ENCODE measurements around the gene BMF. TPM values are rescaled to one million over a fixed set of nuclear protein-coding genes. Genes with fewer than 3 reads are reported as not detected.

Gene BMF
- total RNA-seq, 4 donors from 2014 or later: 3.7 to 7.7 (median 5.3) TPM

DNA sequence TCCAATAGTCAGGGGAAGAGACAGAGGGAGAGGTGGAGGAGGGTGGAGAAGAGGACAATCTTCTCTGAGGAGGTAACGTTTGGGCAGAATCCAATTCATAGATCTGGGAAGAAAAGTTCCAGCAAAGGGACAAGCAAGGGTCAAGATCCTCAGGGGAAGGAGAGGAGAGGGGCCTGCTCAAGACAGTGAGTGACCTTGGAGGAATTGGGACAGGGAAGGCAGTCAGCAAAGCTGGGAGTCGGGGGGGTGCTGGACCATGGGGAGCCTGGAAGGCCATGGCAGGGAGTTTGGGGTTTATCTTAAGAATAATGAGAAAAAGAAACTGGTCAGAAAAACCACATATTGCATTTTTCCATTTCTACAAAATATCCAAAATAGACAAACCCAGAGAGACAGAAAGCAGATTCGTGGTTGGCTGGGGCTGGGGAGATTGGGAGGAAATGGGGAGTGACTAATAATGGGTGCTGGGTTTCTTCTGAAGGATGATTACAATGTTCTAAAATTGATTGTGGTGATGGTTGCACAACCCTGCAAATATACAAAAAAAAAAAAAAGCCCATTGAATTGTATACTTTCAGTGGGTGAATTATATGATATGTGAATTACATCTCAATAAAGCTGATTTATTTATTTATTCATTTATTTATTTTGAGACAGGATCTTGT is 50.1 kb downstream of the BMF start:
- no peak for DNase-seq (ENCODE audit: low spot score)
- TF ChIP-seq, protein P1, sequence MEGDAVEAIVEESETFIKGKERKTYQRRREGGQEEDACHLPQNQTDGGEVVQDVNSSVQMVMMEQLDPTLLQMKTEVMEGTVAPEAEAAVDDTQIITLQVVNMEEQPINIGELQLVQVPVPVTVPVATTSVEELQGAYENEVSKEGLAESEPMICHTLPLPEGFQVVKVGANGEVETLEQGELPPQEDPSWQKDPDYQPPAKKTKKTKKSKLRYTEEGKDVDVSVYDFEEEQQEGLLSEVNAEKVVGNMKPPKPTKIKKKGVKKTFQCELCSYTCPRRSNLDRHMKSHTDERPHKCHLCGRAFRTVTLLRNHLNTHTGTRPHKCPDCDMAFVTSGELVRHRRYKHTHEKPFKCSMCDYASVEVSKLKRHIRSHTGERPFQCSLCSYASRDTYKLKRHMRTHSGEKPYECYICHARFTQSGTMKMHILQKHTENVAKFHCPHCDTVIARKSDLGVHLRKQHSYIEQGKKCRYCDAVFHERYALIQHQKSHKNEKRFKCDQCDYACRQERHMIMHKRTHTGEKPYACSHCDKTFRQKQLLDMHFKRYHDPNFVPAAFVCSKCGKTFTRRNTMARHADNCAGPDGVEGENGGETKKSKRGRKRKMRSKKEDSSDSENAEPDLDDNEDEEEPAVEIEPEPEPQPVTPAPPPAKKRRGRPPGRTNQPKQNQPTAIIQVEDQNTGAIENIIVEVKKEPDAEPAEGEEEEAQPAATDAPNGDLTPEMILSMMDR (IDR thresholded peaks at IDR 0.05): no peak
- no peak for ATAC-seq (ENCODE audit: low FRiP score)

DNA sequence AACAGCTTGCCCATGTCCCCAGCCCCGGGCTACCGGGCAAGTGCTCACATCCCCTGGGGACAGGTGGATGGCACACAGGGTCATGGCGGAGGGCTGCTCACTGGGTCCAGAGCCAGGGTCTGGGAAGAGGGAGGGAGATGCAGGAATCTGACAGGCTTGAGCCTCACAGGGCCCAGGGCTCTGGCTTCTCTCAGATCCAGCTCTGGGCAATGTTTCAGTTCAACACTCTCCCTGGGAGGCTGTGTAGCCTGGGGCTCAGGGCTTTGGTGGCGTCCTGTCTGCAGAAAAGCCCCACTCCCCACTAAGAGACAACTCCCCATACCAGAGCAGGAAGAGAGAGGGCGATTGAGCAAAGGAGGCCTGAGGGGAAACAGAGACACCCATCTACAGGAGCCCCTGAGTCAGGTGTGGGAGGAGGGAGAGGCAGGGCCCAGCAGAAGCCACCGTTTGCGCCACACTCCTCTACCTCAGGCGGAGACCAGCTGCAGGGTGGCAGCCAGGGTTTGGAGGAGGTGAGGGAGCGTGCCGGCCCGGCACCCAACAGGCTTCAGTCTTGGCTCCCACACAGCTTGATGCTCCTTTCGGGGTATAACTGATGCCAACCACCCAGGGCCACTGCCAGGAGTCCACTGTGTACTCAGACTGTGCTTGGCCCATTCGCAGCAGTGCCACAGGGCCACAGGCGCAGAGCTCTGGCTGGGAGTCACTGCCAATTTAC is 52.9 kb downstream of the BMF start:
- DNase-seq (ENCODE audit: low spot score) (no peak), ATAC-seq (ENCODE audit: low FRiP score) (no peak)
- TF ChIP-seq, protein P1 (IDR thresholded peaks at IDR 0.05): no peak

DNA sequence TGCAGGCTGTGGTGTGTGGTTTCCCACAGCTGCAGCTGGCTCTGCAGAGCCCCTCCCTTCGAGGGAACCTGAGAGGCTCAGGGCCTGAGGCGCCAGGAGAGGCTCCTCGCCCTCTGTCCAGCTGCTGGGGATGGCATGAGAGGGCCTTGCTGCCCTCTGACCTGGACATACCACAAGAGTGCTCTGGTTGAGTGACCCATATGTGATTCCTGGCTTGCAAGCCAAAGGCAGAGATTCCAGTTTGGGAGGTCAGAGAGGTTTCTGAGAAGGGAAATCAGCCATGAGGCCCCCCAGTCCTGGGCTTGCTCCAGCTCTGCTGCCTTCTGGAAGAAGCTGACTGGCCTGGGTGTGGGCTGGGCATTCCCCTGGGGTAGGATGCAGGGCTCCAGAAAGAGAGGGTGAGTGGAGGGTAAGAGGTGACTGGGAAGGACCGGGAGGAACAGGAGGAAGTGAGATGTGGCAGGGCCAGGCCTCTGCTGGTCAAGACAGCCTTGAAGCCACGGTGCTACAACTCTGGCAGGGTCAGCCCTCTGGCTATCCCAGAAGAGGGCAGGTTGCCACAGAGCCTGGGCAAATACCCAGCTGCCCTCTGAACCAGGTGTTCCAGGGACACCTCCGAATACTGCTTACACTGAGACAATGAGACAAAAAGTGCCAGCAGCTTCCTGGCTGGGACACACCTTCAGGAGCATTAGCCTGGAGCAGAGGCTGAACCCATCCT is 53.7 kb downstream of the BMF start:
- ATAC-seq (ENCODE audit: low FRiP score) (no peak), DNase-seq (ENCODE audit: low spot score) (no peak)
- TF ChIP-seq, protein P1 (IDR thresholded peaks at IDR 0.05): no peak

DNA sequence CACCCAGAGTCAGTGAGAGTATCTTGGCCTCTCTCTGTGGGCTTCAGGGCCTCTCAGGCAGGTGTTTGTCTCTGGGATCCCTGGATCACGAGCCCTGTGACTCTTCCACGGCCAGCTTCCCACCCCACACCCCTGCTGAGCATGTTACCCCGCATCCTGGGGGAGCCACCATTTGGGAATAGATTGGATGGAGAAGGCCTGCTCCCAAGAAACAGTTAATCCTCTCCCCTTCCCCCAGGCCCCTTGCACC is 54.1 kb downstream of the BMF start:
- TF ChIP-seq, protein P1 (IDR thresholded peaks at IDR 0.05): no peak
- no peak for ATAC-seq (ENCODE audit: low FRiP score)
- DNase-seq (ENCODE audit: low spot score): no peak

DNA sequence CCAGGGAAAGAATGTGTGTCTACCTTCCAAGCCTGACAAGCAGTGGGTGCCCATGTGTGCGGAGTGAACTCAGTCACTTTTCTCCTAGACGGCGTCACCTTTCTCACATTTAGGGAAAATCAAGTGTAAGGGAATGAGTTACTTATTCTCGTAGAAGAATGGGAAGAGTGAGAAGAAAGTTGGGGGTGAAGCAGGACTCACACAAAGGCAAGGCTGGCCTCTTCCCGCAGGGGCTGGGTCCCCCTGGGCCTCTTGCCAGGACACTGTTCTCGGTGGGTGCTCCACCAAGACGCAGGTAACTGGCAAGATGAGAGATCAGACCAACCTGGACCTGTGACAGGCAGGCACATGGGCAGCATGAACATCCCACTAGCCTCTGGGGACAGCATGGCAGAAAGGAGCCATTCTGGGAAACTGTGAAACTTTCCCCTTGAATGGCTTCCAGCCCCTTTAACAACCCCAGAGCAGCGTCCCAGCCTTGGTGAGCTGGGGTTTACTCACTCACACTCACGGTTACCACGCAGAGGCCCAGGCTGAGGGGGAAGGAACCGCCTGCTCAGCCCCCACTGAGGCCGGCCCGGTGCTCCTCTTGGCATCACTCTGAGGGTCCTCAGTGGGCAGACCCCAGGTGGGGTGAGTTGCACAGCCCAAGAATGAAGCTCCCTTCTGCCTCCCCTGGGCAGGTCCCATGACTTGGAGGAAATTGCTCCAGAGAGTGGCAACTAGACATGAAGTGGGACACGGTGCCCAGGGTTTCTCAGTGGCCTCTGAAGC is 54.7 kb downstream of the BMF start:
- TF ChIP-seq, protein P1 (IDR thresholded peaks at IDR 0.05): no peak
- no peak for DNase-seq (ENCODE audit: low spot score)
- ATAC-seq (ENCODE audit: low FRiP score): no peak

DNA sequence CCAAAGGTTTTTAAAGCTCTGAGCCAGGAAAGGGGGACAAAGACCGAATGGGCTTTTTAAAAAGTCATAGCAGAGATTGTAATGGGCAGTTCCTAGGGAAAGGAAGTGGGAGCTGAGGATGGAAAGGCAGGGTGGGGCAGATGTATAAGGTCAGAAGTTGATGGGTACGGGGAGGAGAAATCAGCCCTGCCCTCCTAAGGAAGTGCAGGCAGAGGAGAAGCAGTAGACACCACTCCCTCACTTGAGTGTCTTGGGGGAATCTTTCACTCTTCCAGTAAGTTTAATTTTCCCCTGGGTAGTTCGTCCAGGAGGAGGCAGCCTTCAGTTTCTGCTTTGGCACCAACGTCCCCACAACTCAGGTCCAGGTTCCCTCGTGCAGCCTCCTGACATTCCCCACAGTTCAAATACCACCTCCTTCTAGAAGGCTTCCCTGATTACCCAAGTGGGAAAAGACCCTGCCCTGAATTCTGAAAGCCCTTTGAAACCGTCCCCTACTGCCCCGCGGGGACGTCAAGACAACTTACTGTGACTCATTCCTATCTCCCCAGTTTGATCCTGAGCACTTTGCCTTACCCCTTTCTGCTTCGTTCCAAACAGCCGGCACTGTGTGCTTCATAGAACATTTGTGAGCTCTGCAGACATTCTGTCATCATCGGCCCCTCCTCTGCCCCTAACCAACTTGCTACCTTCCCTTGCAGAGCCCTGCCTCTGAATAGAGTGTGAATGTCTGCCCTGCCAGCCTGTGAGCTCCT is 55.4 kb downstream of the BMF start:
- no peak for DNase-seq (ENCODE audit: low spot score)
- no peak for ATAC-seq (ENCODE audit: low FRiP score)
- TF ChIP-seq, protein P1 (IDR thresholded peaks at IDR 0.05): no peak

Data from omental fat pad (tissue), 4 donors.